Stimulated activated CD4-positive, alpha-beta T cell treated with anti-CD3 and anti-CD28 coated beads, TNF-alpha, amount 100 ng/mL, for 48 hours (primary cell): ENCODE results near the gene ITCH.
"Not testable (repeated sequence)": the region's sequence is repeated elsewhere in the genome, so short reads cannot be mapped to it uniquely, and the experiment has no call there.

ENCODE experiments used
- DNase-seq, 3 donors: peaks; one replicate each; pipeline ENCODE4 v3.0.0-alpha.2; 2020; ENCODE audit warnings: low read depth in 3 of 3

Gene ITCH

GRCh38 chr20:34414525-34414924, 51.5 kb downstream of the ITCH start:
- not testable (repeated sequence) for DNase-seq

GRCh38 chr20:34415079-34415478, 52.0 kb downstream of the ITCH start:
- no peak for DNase-seq

GRCh38 chr20:34420146-34420545, 57.1 kb downstream of the ITCH start:
- no peak for DNase-seq

- DNase-seq: no peak
Observed at GRCh38 chr20:34420975-34421374, 57.9 kb downstream of the ITCH start.

GRCh38 chr20:34421766-34422466, 58.8 kb downstream of the ITCH start:
- DNase-seq: no peak

DNA sequence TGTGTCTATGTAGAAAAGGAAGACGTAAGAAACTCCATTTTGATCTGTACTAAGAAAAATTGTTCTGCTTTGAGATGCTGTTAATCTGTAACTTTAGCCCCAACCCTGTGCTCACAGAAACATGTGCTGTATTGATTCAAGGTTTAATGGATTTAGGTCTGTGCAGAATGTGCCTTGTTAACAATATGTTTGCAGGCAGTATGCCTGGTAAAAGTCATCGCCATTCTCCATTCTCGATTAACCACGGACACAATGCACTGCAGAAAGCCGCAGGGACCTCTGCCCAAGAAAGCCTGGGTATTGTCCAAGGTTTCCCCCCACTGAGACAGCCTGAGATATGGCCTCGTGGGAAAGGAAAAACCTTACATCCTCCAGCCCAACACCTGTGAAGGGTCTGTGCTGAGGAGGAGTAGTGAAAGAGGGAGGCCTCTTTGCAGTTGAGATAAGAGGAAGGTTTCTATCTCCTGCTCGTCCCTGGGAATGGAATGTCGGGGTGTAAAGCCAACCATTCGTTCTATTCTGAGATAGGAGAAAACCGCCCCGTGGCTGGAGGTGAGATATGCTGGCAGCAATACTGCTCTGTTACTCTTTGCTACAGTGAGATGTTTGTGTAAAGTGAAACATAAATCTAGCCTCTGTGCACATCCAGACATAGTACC, 62.1 kb downstream of the ITCH start:
- not testable (repeated sequence) for DNase-seq

DNA sequence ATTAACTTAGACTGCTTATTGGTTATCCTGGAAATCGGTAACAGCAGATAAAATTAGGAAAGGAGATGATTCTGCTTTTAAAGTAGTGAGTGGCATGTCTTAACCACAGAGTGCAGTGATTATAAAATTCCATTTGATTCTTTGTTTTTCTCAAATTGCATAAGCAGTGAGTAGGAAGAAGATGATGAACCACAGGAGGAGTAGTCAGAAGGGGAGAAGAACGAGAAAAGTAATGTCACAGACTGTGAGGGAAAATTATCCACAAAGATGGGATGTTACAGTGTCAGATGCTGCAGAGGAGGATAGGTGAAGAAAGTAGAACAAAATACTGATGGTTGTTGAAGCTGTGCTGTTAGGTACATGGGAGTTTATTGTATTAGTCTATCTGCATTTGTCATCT, 63.0 kb downstream of the ITCH start:
- DNase-seq: no peak

GRCh38 chr20:34427331-34427730, 64.3 kb downstream of the ITCH start:
- DNase-seq: no peak

GRCh38 chr20:34427784-34428183, 64.7 kb downstream of the ITCH start:
- no peak for DNase-seq

DNA sequence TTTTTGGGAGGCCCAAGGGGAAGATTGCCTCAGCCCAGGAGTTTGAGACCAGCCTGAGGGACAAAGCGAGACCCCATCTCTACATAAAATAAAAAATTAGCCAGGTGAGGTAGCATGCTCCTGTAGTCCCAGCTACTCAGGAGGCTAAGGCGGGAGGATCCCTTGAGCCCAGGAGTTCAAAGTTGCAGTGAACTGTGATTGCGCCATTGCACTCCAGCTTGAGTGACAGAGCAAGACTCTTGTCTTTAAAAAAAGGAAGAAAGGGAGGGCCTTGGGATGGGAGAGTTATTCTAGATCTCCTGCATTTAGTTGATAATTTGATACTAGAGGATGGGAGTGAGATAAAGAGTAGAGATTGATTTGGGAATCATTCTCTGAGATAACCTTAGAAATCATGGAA, 68.1 kb downstream of the ITCH start:
- no peak for DNase-seq

- not testable (repeated sequence) for DNase-seq
Observed at GRCh38 chr20:34432663-34433062, 69.6 kb downstream of the ITCH start.

DNA sequence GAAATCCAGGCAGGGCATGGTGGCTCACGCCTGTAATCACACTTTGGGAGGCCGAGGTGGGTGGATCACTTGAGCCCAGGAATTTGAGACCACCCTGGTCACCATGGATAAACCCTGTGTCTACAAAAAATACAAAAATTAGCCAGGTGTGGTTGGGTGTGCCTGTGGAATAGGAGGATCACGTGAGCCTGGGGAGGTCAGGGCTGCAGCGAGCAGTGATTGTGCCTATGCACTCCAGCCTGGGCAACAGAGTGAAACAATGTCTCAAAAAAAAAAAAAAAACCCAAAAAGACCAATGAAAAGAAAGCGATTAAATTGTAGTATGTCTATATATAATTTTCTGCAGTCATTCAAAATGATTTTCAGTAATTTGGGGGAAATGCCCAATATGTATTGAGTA, 70.3 kb downstream of the ITCH start:
- DNase-seq: no peak

DNA sequence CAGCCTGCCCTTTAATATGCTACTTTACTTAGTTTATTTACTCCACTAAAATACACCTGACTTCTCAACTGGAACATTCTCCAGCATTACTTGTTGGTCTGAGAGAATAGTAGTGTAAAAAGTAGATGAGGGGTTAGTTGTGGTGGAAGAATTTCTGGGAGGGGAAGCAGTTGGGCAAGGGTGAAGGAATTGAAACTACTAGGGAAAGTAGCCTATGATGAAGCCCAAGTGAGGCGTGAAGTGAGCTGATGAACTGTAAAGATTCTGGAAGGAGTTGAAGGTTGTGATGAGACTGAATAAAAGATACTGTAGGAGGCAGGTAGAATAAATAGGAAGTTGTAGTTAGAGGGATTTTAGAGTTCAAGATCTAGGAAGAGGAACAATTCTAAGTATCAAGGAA, 72.5 kb downstream of the ITCH start:
- no peak for DNase-seq

GRCh38 chr20:34437330-34437986, 74.4 kb downstream of the ITCH start:
- no peak for DNase-seq

DNA sequence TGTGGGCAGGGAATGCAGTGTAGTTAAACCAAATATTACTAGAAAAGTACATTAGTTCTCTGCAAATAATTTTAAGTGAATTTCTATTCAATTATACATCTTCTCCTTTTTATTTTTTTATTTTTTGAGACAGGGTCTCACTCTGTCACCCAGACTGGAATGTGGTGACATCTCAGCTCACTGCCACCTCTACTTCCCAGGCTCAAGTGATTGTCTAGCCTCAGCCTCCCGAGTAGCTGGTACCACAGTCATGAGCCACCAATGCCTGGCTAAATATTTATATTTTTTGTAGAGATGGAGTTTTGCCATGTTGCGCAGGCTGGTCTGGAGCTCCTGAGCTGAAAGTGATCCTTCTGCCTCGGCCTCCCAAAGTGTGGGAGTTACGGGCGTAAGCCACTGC, 76.1 kb downstream of the ITCH start:
- no peak for DNase-seq

GRCh38 chr20:34441423-34441822, 78.3 kb downstream of the ITCH start:
- DNase-seq: not testable (repeated sequence)

GRCh38 chr20:34443546-34443945, 80.5 kb downstream of the ITCH start:
- DNase-seq: no peak

DNA sequence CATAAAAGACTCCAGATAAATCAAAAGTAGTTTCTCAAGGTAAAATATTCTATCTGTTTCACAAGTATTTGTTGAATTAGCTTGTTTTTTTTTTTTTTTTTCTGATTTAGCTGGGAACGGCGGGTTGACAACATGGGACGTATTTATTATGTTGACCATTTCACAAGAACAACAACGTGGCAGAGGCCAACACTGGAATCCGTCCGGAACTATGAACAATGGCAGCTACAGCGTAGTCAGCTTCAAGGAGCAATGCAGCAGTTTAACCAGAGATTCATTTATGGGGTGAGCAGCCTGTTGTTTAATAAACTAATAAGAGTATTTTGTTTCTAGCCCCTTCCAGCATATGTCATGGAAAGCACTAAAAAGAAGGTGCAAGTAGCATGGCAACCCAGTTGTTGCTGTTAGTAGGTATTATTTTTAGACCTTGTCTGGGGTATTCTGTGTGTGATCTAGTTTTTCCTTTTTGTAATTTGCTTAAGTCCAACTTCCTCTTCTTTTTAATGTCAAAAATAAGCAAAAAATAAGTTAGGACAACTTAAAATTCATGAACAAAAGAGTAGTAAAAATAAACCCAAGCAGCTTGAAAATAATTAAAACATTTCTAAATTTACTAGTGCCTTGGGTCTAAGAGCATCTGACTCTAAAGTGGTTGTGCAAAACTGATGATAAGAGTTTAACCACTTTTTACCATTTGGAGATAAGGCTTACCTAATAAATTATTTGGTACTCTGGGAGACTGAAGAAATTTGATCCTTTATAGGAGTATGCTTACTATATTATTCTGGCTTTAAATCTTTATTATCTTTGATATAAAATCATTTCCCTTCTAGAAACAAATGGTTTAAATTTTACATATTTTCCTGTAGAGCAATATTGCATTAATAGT, 82.3 kb downstream of the ITCH start:
- no peak for DNase-seq

DNA sequence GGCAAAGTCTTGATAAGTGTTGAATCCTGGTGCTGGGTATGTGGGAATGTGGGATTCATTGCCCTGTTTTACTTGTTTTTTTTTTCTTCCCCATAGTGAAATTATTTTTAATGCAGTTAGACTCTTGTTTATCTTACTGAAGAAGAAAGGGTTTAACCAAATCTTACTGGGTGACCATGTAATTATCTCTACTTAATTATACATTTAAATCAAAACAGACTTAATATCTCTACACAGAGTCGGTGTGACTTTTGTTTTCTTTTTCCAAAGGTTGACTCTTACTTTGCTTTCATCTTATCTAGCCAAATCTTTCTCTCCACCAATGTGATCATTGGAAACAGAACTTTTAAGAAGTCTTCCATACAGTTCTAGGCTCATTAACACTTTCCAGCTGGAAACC, 85.4 kb downstream of the ITCH start:
- no peak for DNase-seq

GRCh38 chr20:34449674-34450592, 86.9 kb downstream of the ITCH start:
- DNase-seq: no peak
